OCI-LY1 (cell line): ENCODE data around the gene OXTR.
A peak's percentile ranks its signal among the peaks of the same experiment; 100 is the strongest.
"Not testable (repeated sequence)": the region's sequence is repeated elsewhere in the genome, so short reads cannot be mapped to it uniquely, and the experiment has no call there.

Experiments
- H2AFZ ChIP-seq: fragments of 200-600 bp; sonication (generic), shearing (Covaris generic); 2 replicates; pipeline ENCODE4 v1.6.0; 2014; ENCODE audit warnings: antibody characterized with exemption, mild to moderate bottlenecking, low read length
- H3F3A ChIP-seq: fragments of 200-600 bp; sonication (generic), shearing (Covaris generic); 2 replicates; pipeline ENCODE4 v1.6.0; 2014; ENCODE audit warnings: mild to moderate bottlenecking, antibody characterized with exemption, low read length, moderate library complexity; ENCODE audit not compliant: insufficient read depth
- H3K27ac ChIP-seq: fragments of 200-600 bp; sonication (generic); 2 replicates; pipeline ENCODE4 v1.5.1; 2014; ENCODE audit warnings: low read length, mixed run types, mild to moderate bottlenecking, low read depth; ENCODE audit not compliant: poor library complexity, severe bottlenecking
- H3K27me3 ChIP-seq: fragments of 200-600 bp; sonication (generic); 2 replicates; pipeline ENCODE4 v1.6.0; 2014; ENCODE audit warnings: antibody characterized with exemption, mild to moderate bottlenecking, low read length, moderate library complexity; ENCODE audit not compliant: insufficient read depth
- H3K36me3 ChIP-seq: fragments of 200-600 bp; sonication (generic); 2 replicates; pipeline ENCODE4 v1.6.1; 2014; ENCODE audit warnings: mild to moderate bottlenecking, antibody characterized with exemption, low read length, moderate library complexity, mixed read lengths; ENCODE audit not compliant: insufficient read depth
- H3K4me1 ChIP-seq: fragments of 200-600 bp; sonication (generic); 2 replicates; pipeline ENCODE4 v1.5.1; 2014; ENCODE audit warnings: mild to moderate bottlenecking, low read length, moderate library complexity; ENCODE audit not compliant: insufficient read depth, severe bottlenecking
- H3K4me2 ChIP-seq: fragments of 200-600 bp; sonication (generic), shearing (Covaris generic); 2 replicates; pipeline ENCODE4 v1.6.1; 2014; ENCODE audit warnings: low read length
- H3K4me3 ChIP-seq: fragments of 200-600 bp; sonication (generic); 2 replicates; pipeline ENCODE4 v1.5.1; 2014; ENCODE audit warnings: low read length, low read depth, mild to moderate bottlenecking, mixed read lengths; ENCODE audit not compliant: poor library complexity, severe bottlenecking
- H3K79me2 ChIP-seq: fragments of 200-600 bp; shearing (Covaris generic); 2 replicates; pipeline ENCODE4 v1.6.1; 2016; ENCODE audit warnings: mixed run types, low read length, mixed read lengths; ENCODE audit not compliant: insufficient read depth
- H3K9ac ChIP-seq: fragments of 200-600 bp; sonication (generic), shearing (Covaris generic); 2 replicates; pipeline ENCODE4 v1.6.1; 2014; ENCODE audit warnings: mild to moderate bottlenecking, low read length, mixed read lengths
- H3K9me2 ChIP-seq: fragments of 200-600 bp; sonication (generic), shearing (Covaris generic); 2 replicates; pipeline ENCODE4 v1.6.1; 2014; ENCODE audit warnings: low read depth, mild to moderate bottlenecking, low read length, mixed read lengths
- H3K9me3 ChIP-seq: fragments of 200-600 bp; shearing (Covaris generic); 2 replicates; pipeline ENCODE4 v1.6.1; 2014; ENCODE audit warnings: low read length, mixed read lengths
- H4K20me1 ChIP-seq: fragments of 200-600 bp; sonication (generic), shearing (Covaris generic); 2 replicates; pipeline ENCODE4 v1.6.0; 2016; ENCODE audit warnings: mild to moderate bottlenecking, low read length; ENCODE audit not compliant: insufficient read depth
- EZH2 ChIP-seq: fragments of 200-600 bp; sonication (generic), shearing (Covaris generic); IDR thresholded peaks from 2 replicates; pipeline ENCODE4 v1.8.0; 2017; ENCODE audit warnings: borderline replicate concordance, mixed run types, mild to moderate bottlenecking, antibody characterized with exemption, low read length, moderate library complexity, mixed read lengths
- TF ChIP-seq, protein P1 (sequence below): fragments of 200-600 bp; sonication (generic), shearing (Covaris generic); IDR thresholded peaks from 2 replicates; pipeline ENCODE4 v1.5.1; 2017; ENCODE audit warnings: mild to moderate bottlenecking, antibody characterized with exemption, low read length, moderate library complexity, mixed read lengths

Gene OXTR

DNA sequence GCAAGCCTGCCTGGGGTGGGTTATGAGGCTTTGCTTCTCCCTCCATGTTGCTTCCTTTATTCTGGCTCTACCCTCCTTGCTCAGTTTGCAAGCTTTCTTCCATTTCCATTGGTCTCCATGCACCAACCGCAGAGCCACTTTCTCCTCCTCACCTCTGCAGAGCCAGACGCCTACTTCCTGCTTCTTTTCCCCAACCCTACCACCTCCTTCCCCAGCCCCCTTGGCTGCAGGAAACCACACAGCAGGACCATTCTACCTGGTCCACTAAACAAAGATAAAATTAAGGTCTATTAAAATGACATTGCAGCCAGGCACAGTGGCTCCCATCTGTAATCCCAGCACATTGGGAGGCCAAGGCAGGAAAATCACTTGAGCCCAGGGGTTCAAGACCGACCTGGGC, 45.8 kb downstream of the OXTR start:
- H3K9me3 ChIP-seq, result no peaks in the 10 kb centered on the region
- no peaks in the 10 kb centered on the region for H3K27me3 ChIP-seq
- H3K9me2 ChIP-seq, result no peaks in the 10 kb centered on the region
- H3K36me3 ChIP-seq, result no peaks in the 10 kb centered on the region
- H3K27ac ChIP-seq, result no peak overlapping the region
- no peaks in the 10 kb centered on the region for H4K20me1 ChIP-seq
- H3K4me3 ChIP-seq, result no peak overlapping the region
- H3K9ac ChIP-seq, result no peak overlapping the region
- no peaks in the 10 kb centered on the region for H3F3A ChIP-seq
- H3K4me1 ChIP-seq, result no peaks in the 10 kb centered on the region
- no peaks in the 10 kb centered on the region for H3K79me2 ChIP-seq
- TF ChIP-seq, protein P1, sequence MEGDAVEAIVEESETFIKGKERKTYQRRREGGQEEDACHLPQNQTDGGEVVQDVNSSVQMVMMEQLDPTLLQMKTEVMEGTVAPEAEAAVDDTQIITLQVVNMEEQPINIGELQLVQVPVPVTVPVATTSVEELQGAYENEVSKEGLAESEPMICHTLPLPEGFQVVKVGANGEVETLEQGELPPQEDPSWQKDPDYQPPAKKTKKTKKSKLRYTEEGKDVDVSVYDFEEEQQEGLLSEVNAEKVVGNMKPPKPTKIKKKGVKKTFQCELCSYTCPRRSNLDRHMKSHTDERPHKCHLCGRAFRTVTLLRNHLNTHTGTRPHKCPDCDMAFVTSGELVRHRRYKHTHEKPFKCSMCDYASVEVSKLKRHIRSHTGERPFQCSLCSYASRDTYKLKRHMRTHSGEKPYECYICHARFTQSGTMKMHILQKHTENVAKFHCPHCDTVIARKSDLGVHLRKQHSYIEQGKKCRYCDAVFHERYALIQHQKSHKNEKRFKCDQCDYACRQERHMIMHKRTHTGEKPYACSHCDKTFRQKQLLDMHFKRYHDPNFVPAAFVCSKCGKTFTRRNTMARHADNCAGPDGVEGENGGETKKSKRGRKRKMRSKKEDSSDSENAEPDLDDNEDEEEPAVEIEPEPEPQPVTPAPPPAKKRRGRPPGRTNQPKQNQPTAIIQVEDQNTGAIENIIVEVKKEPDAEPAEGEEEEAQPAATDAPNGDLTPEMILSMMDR, result no peak
- TF ChIP-seq EZH2, result no peak
- no peak overlapping the region for H3K4me2 ChIP-seq
- no peak overlapping the region for H2AFZ ChIP-seq

DNA sequence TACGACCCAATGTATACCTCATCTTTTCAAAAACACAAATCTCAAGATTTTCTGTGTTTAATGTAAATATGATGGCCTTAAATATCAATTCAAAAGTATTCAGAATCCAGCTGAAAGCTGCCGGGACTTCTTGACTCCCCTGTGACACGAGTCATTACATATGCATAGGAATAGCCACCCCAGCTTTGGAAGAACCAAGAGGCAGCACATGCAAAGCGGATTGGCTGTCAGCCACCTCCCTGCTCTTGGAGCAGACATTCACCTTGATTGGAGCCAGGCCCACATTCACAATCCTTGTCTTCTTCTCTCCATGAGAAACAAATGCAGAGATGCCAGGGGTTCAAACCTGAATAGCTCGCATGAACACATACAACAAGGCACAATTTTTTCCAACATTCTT, 46.6 kb downstream of the OXTR start:
- Histone ChIP-seq H3K4me2 (no peak overlapping the region), H3K9me2 (no peaks in the 10 kb centered on the region), H4K20me1 (no peaks in the 10 kb centered on the region), H3K9ac (no peak overlapping the region), H3K9me3 (no peaks in the 10 kb centered on the region), H3K36me3 (no peaks in the 10 kb centered on the region), H3K27me3 (no peaks in the 10 kb centered on the region), H3K79me2 (no peaks in the 10 kb centered on the region), H3F3A (no peaks in the 10 kb centered on the region), H2AFZ (no peak overlapping the region), H3K27ac (no peak overlapping the region), H3K4me1 (no peaks in the 10 kb centered on the region), H3K4me3 (no peak overlapping the region)
- TF ChIP-seq, protein P1, result no peak
- TF ChIP-seq EZH2, result no peak

DNA sequence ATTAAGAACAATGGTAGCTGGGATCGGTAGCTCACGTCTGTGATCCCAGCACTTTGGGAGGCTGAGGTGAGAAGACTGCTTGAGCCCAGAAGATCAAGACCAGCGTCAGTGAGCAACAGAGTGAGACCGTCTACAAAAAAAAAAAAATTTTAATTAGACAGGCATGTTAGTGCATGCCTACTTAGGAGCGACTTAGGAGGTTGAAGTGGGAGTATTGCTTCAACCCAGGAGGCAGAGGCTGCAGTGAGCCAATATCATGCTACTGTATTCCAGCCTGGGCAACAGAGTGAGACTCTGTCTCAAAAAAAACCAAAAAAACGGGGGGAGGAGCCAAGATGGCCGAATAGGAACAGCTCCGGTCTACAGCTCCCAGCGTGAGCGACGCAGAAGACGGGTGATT, 53.7 kb downstream of the OXTR start:
- H3K79me2 ChIP-seq, H3K9me2 ChIP-seq, H3K27ac ChIP-seq, H3F3A ChIP-seq, H3K9me3 ChIP-seq, H3K9ac ChIP-seq, H4K20me1 ChIP-seq, H3K4me3 ChIP-seq, H3K4me2 ChIP-seq, H2AFZ ChIP-seq, H3K36me3 ChIP-seq, H3K27me3 ChIP-seq: not testable (repeated sequence)
- H3K4me1 ChIP-seq, result peaks cover 19% of the 10 kb centered on the region

DNA sequence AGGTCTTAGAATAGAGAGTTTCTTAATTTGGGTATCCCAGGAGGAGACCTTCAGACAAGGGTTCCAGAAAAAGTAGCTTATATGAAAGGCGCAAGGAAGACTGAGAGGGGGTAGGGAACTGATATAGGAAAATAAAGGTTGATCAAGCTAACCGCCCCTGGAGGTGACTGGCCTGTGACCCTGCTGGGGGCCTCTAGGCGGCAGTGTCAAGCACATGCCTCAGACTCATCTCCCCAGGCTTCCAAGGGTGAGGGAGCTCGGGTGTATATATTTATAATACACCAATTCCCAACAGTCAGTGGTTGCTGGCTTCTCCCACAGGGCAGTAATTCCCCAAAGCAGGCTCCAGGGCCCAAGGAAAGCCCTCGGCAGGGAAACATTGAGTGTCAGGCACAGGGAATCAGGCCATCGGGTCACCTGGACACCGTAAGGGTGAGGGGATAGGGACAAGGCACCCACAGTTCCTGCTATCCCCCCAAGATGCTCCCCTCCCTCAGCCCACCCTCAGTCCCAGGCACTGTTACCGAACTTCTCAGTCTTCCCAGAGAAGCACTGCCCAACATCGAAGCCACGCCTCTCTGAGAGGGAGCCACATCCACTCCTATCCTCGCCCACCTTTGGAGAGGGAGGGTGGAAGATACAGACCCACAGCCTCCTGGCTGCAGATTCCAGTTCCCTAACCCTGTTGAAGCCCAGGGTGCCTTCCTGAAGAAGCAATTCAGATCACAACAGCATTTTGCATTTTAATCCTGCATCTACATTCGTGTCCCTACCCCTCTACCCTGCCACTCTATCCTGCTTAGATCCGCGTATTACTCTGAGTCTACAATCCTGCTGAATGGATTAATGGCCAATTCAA, 55.3 kb downstream of the OXTR start:
- no peak for TF ChIP-seq EZH2
- TF ChIP-seq, protein P1, result peak; percentile 63
- Histone ChIP-seq H3K27ac (no peak overlapping the region), H3K79me2 (no peaks in the 10 kb centered on the region), H3F3A (no peaks in the 10 kb centered on the region), H3K36me3 (no peaks in the 10 kb centered on the region), H3K9ac (no peak overlapping the region), H2AFZ (no peak overlapping the region), H3K4me2 (no peak overlapping the region), H4K20me1 (no peaks in the 10 kb centered on the region), H3K4me1 (peaks cover 19% of the 10 kb centered on the region), H3K9me2 (no peaks in the 10 kb centered on the region), H3K9me3 (no peaks in the 10 kb centered on the region), H3K4me3 (no peak overlapping the region), H3K27me3 (no peaks in the 10 kb centered on the region)
